RWPE2 (cell line): ENCODE results near the gene SLC43A2.

ENCODE experiments used
- ATAC-seq: fragments of 200-7000 bp; cut with Tn5 transposase; 3 replicates; pipeline ENCODE4 v1.9.1; 2021; ENCODE audit warnings: low read depth
- DNase-seq: peaks from one replicate; pipeline ENCODE4 v3.0.0-alpha.2; 2020; ENCODE audit warnings: low spot score
- H3K27ac ChIP-seq: fragments of 450-650 bp; 2 replicates; pipeline ENCODE4 v1.5.1; 2017; ENCODE audit warnings: mild to moderate bottlenecking; ENCODE audit not compliant: poor library complexity, severe bottlenecking
- H3K27me3 ChIP-seq: fragments of 250-450 bp; sonication (Bioruptor Pico); 2 replicates; pipeline ENCODE4 v1.5.1; 2021; ENCODE audit warnings: mild to moderate bottlenecking, moderate library complexity; ENCODE audit not compliant: insufficient read depth, poor library complexity, severe bottlenecking
- H3K36me3 ChIP-seq: fragments of 250-450 bp; sonication (Bioruptor Pico); 2 replicates; pipeline ENCODE4 v1.5.1; 2020; ENCODE audit warnings: low read depth, mild to moderate bottlenecking, moderate library complexity
- H3K4me1 ChIP-seq: fragments of 250-450 bp; sonication (Bioruptor Pico); 2 replicates; pipeline ENCODE4 v1.5.1; 2021; ENCODE audit warnings: mild to moderate bottlenecking, moderate library complexity; ENCODE audit not compliant: insufficient read depth, poor library complexity, severe bottlenecking
- H3K4me3 ChIP-seq: fragments of 250-450 bp; sonication (Bioruptor Pico); 2 replicates; pipeline ENCODE4 v1.5.1; 2021; ENCODE audit warnings: mild to moderate bottlenecking, moderate library complexity; ENCODE audit not compliant: severe bottlenecking
- H3K9me3 ChIP-seq: fragments of 250-450 bp; sonication (Bioruptor Pico); 2 replicates; pipeline ENCODE4 v1.5.1; 2021; ENCODE audit warnings: mild to moderate bottlenecking, moderate library complexity; ENCODE audit not compliant: severe bottlenecking
- CTCF ChIP-seq: fragments of 450-650 bp; IDR thresholded peaks from one replicate; pipeline ENCODE4 v1.5.1; 2017; ENCODE audit warnings: mild to moderate bottlenecking, moderate library complexity; ENCODE audit not compliant: poor library complexity, severe bottlenecking

Gene SLC43A2

DNA sequence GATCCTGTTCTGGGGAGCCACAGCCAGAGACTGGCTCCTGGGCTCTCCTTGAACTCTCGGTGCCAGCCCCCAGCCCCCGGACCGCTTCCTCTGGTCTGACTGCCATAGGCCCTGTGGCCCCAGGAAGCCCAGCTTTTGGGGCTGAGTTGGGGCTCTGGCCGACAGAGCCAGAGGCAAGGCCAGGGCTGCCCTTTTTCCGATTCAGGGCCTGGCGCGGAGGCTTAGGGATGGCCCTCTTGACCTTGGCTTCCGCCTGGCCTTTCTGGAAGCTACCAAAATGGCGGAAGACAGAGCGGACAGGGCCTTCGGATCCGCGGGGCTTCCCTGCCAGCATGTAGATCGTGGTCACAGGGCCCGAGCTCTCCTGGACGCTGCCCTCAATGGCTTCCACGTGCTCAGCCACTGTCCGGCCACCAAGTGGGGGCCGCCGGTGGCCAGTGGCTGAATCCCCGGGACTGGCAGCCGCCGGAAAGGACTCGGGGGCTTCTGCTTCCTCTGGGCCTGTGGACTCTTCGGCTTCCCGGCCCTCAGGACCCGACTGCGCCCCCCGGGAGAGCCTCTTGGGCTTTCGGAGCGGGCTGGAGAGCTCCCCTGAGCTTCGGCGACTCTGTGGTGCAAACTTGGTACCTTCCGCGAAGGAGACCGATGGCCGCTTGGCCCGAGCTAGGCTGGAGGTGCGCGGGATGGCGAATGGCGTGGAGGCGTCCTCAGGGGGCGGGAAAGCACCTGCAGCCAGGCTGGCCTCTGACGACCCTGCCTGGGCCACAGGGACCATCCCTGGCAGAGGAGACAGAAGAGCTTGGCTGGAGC lies 6.4 kb upstream of the SLC43A2 start:
- DNase-seq, result no peak
- Histone ChIP-seq H3K27ac (no peak overlapping the region), H3K27me3 (no peaks in the 10 kb centered on the region), H3K9me3 (no peaks in the 10 kb centered on the region), H3K4me3 (no peak overlapping the region), H3K36me3 (no peaks in the 10 kb centered on the region), H3K4me1 (no peaks in the 10 kb centered on the region)
- TF ChIP-seq CTCF, result no peak
- ATAC-seq, result no peak

DNA sequence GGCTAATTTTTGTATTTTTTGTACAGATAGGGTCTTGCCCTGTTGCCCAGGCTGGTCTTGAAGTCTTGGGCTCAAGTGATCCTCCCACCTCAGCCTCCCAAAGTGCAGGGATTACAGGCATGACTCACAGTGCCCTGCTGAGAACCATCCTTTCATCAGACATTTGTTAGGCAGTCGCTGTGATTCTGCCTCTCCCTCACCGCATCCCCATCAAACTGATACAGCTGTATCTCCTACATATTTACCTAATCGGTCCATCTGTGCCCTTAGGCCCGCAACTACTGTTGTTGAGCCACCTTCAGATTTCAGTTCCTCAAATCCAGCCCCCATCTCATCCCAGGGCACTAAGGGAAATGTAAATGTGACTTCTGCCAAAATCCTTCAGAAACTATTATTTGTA lies 2.0 kb upstream of the SLC43A2 start:
- DNase-seq, result no peak
- Histone ChIP-seq H3K27me3 (no peaks in the 10 kb centered on the region), H3K4me3 (no peak overlapping the region), H3K27ac (no peak overlapping the region), H3K9me3 (no peaks in the 10 kb centered on the region), H3K36me3 (peaks cover 9% of the 10 kb centered on the region; the same call in 1 of the 2 replicates), H3K4me1 (no peaks in the 10 kb centered on the region)
- ATAC-seq, result no peak
- TF ChIP-seq CTCF, result no peak

DNA sequence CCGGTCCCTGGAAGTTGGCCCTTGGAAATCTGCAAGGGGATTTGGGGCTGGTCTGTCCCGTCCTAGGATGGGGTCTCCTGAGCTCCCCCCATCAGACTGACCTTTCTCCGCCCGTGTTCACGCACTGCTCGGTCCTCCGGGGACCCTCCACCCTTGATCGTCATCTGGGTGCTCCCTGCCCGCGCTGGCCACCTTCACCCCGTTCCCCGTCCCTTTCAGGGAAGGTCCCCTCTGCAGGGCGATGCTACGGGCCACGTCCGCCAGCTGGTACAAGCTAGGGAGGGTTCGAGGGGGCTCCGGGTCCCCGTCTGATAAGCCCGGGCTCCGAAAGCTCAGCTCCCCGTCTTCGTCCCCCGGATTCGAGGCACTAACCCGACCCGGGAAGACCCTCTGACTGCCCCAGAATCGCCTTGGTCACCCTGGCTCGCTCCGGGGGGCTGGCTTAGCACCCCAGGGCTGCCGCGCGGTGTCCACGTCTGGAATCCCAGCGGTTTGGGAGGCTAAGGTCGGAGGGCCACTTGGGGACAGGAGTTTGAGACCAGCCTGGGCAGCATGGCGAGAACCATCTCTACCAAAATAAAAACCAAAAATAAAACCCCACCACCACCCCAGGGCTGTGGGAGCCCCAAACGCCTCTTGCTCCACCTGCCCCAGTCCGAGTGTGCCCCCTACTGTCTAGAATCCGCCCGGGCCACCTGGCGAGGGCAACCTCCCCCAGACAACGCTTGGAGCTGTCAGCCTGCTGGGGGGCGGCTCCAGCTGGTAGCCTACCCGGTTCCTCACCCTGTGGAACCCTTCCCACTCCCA lies 1.1 kb upstream of the SLC43A2 start:
- Histone ChIP-seq H3K4me1 (no peaks in the 10 kb centered on the region), H3K27ac (peak overlapping the region; percentile 67)
- no peak for DNase-seq

GRCh38 chr17:1628856-1629503 lies 346 bp upstream of the SLC43A2 start:
- peak overlapping the region; percentile 67 for H3K27ac ChIP-seq
- H3K27me3 ChIP-seq, result no peaks in the 10 kb centered on the region
- TF ChIP-seq CTCF, result peak; percentile 40
- no peaks in the 10 kb centered on the region for H3K9me3 ChIP-seq
- peaks cover 9% of the 10 kb centered on the region; the same call in 1 of the 2 replicates for H3K36me3 ChIP-seq
- ATAC-seq, result peak; percentile 80
- DNase-seq, result peak; percentile 96
- H3K4me1 ChIP-seq, result no peaks in the 10 kb centered on the region
- H3K4me3 ChIP-seq, result peak overlapping the region; percentile 56

More for the DNA sequence above, 1.1 kb upstream of the SLC43A2 start:
- no peaks in the 10 kb centered on the region for H3K27me3 ChIP-seq
- no peaks in the 10 kb centered on the region for H3K9me3 ChIP-seq
- peaks cover 9% of the 10 kb centered on the region; the same call in 1 of the 2 replicates for H3K36me3 ChIP-seq
- peak overlapping the region; percentile 56 for H3K4me3 ChIP-seq
- peak; percentile 20; the same call in 2 of the 3 replicates for ATAC-seq
- TF ChIP-seq CTCF, result peak; percentile 76
